ENCODE data around the gene INPP5D.

The INPP5D gene

GRCh38 chr2:233100192-233100998, 40.3 kb downstream of the INPP5D start:
- no peak overlapping the region for H3K4me3 ChIP-seq (replicated peaks in 1 of 2; ENCODE audit: low read depth in 2 of 2, low read length in 2 of 2)
- no peak for DNase-seq (ENCODE audit: low read depth in 2 of 2)
- TF ChIP-seq, protein P1, sequence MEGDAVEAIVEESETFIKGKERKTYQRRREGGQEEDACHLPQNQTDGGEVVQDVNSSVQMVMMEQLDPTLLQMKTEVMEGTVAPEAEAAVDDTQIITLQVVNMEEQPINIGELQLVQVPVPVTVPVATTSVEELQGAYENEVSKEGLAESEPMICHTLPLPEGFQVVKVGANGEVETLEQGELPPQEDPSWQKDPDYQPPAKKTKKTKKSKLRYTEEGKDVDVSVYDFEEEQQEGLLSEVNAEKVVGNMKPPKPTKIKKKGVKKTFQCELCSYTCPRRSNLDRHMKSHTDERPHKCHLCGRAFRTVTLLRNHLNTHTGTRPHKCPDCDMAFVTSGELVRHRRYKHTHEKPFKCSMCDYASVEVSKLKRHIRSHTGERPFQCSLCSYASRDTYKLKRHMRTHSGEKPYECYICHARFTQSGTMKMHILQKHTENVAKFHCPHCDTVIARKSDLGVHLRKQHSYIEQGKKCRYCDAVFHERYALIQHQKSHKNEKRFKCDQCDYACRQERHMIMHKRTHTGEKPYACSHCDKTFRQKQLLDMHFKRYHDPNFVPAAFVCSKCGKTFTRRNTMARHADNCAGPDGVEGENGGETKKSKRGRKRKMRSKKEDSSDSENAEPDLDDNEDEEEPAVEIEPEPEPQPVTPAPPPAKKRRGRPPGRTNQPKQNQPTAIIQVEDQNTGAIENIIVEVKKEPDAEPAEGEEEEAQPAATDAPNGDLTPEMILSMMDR (IDR thresholded peaks at IDR 0.05; ENCODE audit: low read depth, low read length), result no peak

GRCh38 chr2:233101141-233101540, 41.0 kb downstream of the INPP5D start:
- no peak for DNase-seq (ENCODE audit: low read depth in 2 of 2)
- H3K4me3 ChIP-seq (replicated peaks in 1 of 2; ENCODE audit: low read depth in 2 of 2, low read length in 2 of 2), result no peak overlapping the region
- TF ChIP-seq, protein P1 (IDR thresholded peaks at IDR 0.05; ENCODE audit: low read depth, low read length), result no peak

DNA sequence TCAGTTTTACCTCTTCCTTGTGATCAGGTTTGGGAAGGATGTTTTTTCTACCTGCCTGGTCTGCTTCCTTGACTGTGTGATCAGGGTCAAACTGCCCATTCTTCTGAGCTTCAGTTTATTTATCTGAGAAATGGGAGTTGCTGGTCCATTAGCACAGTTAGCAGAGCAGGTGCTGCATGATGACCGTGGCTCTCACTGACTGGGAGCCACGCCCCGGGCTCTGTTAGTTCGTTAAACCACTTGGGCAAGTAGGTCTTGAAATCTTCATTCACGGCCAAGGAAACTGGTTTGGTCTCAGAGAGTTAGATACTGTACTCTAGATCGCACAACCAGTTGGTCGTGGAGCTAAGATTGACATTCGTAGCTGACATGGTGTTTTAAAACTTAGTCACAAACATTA, 41.7 kb downstream of the INPP5D start:
- DNase-seq (ENCODE audit: low read depth in 2 of 2), result no peak
- H3K4me3 ChIP-seq (replicated peaks in 1 of 2; ENCODE audit: low read depth in 2 of 2, low read length in 2 of 2), result no peak overlapping the region
- TF ChIP-seq, protein P1 (IDR thresholded peaks at IDR 0.05; ENCODE audit: low read depth, low read length), result no peak

GRCh38 chr2:233105156-233105895, 45.2 kb downstream of the INPP5D start:
- no peak for DNase-seq (ENCODE audit: low read depth in 2 of 2)
- H3K4me3 ChIP-seq (replicated peaks in 1 of 2; ENCODE audit: low read depth in 2 of 2, low read length in 2 of 2), result no peak overlapping the region
- TF ChIP-seq, protein P1 (IDR thresholded peaks at IDR 0.05; ENCODE audit: low read depth, low read length), result no peak

DNA sequence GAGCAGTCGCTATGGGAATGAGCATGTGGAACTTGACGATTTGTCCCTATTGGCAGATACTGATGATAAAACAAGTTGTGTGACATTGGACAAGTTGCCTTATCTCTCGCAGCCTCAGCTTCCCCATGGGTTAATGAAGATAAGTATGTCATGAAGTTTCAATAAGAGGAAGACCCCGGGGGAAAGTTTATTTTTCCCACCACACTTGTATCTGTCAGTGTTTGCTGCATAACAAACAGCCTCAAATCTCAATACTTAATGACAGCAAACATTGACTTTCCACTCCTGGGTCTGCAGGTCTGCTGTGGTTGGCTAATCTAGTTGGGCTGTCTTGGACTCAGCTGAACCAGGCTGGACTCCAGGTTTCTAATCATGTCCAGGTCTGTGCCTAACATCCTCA, 45.8 kb downstream of the INPP5D start:
- TF ChIP-seq, protein P1 (IDR thresholded peaks at IDR 0.05; ENCODE audit: low read depth, low read length), result no peak
- no peak for DNase-seq (ENCODE audit: low read depth in 2 of 2)
- H3K4me3 ChIP-seq (replicated peaks in 1 of 2; ENCODE audit: low read depth in 2 of 2, low read length in 2 of 2), result no peak overlapping the region

DNA sequence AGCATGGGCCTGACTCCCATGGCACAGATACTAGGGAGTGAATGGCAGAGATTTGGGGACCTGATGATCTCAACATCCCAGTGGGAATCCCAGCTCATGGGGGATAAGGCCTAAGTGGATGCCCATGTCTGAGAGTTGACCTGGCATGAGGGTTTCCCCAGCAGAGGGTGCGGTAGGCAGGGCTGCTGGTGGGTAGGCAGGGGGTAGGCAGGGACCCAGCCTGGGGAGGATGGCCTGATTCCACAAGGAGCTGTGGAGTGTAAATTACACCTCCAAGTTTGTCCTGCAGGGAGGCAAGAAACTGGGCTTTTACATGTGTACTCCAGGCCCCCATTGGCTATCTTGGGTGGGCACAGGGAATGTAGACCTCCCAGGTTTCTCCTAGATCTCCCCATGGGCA, 46.9 kb downstream of the INPP5D start:
- no peak overlapping the region for H3K4me3 ChIP-seq (replicated peaks in 1 of 2; ENCODE audit: low read depth in 2 of 2, low read length in 2 of 2)
- DNase-seq (ENCODE audit: low read depth in 2 of 2), result no peak

More for the DNA sequence above, 46.9 kb downstream of the INPP5D start:
- TF ChIP-seq, protein P1 (IDR thresholded peaks at IDR 0.05; ENCODE audit: low read depth, low read length), result no peak
